GM12874 (cell line): ENCODE results near the gene SH3BP4.

Experiments used
- CTCF ChIP-seq: IDR thresholded peaks from 2 replicates; pipeline ENCODE4 v1.5.1; 2011; ENCODE audit warnings: low read depth, mild to moderate bottlenecking, control low read depth, low read length, moderate library complexity; ENCODE audit not compliant: insufficient read depth

Gene SH3BP4

GRCh38 chr2:234951664-234952269 is at the start of gene SH3BP4:
Gene SH3BP4 (plus strand): TSS chr2:234952017. CDS start chr2:235035003, 82,986 bp downstream.
- TF ChIP-seq CTCF: no peak

- TF ChIP-seq CTCF: no peak
Measured at GRCh38 chr2:234904785-234905184, 47.0 kb upstream of the SH3BP4 start.

GRCh38 chr2:234905547-234906265 is 46.1 kb upstream of the SH3BP4 start:
- TF ChIP-seq CTCF: no peak

GRCh38 chr2:234910186-234910679 is 41.6 kb upstream of the SH3BP4 start:
- TF ChIP-seq CTCF: no peak

- TF ChIP-seq CTCF: no peak
Measured at GRCh38 chr2:234911271-234911670, 40.5 kb upstream of the SH3BP4 start.

GRCh38 chr2:234912437-234912836 is 39.4 kb upstream of the SH3BP4 start:
- TF ChIP-seq CTCF: no peak

GRCh38 chr2:234913208-234913626 is 38.6 kb upstream of the SH3BP4 start:
- TF ChIP-seq CTCF: no peak
